Stimulated activated CD8-positive, alpha-beta memory T cell treated with anti-CD3 and anti-CD28 coated beads, Interleukin-12 subunit alpha, Interleukin-12 subunit beta, amount 100 ng/mL, for 24 hours (primary cell): ENCODE measurements around the gene BRAP.
"Not testable (repeated sequence)": the region's sequence is repeated elsewhere in the genome, so short reads cannot be mapped to it uniquely, and the experiment has no call there.

Experiments
- DNase-seq: peaks from one replicate; pipeline ENCODE4 v3.0.0-alpha.2; 2020; ENCODE audit errors: extremely low read depth

The BRAP gene, protein sequence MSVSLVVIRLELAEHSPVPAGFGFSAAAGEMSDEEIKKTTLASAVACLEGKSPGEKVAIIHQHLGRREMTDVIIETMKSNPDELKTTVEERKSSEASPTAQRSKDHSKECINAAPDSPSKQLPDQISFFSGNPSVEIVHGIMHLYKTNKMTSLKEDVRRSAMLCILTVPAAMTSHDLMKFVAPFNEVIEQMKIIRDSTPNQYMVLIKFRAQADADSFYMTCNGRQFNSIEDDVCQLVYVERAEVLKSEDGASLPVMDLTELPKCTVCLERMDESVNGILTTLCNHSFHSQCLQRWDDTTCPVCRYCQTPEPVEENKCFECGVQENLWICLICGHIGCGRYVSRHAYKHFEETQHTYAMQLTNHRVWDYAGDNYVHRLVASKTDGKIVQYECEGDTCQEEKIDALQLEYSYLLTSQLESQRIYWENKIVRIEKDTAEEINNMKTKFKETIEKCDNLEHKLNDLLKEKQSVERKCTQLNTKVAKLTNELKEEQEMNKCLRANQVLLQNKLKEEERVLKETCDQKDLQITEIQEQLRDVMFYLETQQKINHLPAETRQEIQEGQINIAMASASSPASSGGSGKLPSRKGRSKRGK

DNA sequence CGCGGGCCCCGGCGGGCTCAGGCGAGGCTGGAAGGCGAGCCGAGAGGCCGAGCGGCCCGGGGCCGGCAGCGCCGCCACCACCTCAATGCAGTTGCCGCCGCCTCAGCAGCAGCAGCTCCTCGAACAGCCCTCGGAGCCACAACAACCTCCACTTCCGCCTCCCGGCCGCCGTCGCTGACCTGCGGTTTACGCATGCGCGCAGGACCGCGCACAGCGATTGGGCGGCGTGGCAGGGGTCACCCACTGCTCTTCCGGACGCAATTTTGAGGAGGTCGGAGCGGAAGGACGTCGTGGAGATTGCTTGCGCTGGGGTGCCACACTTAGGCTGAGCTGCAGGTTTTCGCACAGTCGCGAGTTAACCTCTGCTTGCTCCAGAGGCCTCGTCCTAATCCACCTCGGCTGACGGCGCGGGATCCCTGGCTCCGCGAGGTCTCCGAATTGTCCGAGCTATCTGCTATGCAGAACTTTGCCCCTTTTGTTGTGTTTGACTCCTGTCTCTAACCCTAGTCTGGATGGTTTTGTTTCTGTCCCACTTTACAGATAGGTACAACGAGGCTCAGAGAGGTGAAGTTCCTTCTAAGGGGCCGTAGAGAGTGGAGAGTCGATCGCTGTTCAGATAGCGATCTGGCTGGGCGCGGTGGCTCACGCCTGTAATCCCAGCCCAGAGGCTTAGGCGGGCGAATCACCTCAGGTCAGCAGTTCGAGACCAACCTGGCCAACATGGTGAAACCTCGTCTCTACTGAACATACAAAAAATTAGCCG is at the start of gene BRAP, which contains the start of gene ACAD10:
BRAP (minus strand) TSS at position 146 of the 763 bp plus-strand sequence. CDS start 164 bp downstream, outside the sequence.
ACAD10 (plus strand) TSS at position 243 of the 763 bp plus-strand sequence. CDS start 6,657 bp downstream, outside the sequence.
- peak; percentile 82 for DNase-seq

DNA sequence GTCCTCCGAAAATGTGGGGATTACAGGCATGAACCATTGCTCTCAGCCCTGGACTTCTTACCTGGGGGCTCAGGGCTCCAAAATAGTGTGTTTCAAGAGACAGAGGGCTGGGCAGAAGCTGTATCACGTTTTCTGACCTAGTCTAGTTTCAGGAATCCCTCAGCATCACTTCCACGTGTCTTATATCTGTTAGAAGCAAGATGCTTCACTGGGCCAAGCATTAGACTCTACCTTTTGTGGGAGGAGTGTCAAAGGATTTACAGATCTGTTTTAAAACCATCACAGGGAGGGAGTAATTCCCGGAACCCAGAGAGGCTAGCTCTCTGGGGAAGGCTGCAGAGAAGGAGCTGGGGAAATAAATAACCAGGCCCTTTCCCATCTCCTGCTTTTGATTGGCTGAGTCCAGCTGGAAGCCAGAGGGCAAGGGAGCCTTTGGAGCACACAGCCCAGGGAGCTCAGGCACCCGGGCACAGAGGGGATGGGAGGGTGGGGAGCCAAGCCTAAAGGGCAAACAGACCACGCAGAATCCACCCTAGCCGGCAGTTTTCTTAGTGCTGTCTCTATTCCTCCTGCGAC is 47.7 kb upstream of the BRAP start:
- no peak for DNase-seq

DNA sequence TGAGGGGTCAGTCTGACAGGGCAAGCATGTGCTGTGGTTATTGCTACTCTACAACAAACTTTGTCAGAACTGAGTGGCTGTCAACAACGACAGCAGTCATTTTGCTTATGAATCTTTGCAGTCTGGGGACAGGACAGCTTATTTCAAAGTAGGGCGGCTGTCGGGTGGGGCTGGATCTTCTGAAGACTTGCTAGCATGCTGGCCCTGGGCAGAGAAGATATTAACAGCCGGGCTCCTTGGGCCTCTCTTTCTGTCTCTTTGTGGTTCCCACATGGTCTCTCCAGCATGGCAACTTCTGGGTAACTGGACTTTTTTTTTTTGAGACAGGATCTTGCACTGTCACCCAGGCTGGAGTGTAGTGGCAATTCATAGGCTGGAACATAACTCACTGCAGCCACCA is 47.0 kb upstream of the BRAP start:
- no peak for DNase-seq

GRCh38 chr12:111730420-111730819 is 44.7 kb upstream of the BRAP start:
- no peak for DNase-seq

GRCh38 chr12:111728795-111729194 is 43.0 kb upstream of the BRAP start:
- no peak for DNase-seq

- not testable (repeated sequence) for DNase-seq
Measured at GRCh38 chr12:111723646-111724360, 38.0 kb upstream of the BRAP start.

DNA sequence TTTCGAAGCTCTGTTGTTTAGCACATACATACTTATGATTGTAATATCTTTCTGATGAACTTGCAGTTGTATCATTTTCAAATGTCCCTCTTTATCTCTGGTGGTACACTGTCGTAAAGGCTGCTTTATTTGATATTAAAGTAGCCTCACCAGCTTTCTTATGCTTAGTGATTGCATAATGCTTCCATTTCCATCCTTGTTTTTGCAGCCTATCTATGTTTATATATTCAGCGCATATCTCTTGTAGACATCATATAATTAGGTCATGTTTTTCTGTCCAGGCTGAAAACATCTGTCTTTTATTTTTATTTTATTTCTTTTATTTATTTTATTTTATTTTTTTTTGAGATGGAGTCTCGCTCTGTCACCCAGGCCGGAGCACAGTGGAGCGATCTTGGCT is 34.7 kb upstream of the BRAP start:
- DNase-seq: no peak

- DNase-seq: not testable (repeated sequence)
Measured at GRCh38 chr12:111719316-111719715, 33.6 kb upstream of the BRAP start.

DNA sequence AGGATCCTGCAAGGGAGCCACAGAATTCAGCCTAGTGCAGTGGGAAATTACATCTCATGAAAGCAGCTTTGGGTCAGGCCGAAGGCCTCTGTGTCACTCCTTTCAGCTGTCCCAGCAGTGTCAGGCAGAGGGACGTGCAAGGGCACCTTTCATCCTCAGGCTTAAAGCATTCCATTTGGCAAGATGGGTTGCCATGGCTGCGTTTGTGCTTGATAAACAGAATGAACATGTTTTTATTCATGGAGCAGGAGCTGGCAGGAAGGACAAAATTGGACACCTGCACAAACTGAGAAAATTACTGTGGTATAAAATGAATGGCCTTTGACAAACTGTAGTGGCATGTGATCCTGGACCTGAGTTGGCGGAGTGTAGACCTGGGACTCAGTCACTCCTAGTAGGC is 29.5 kb upstream of the BRAP start:
- no peak for DNase-seq

- no peak for DNase-seq
Measured at GRCh38 chr12:111706145-111706544, 20.4 kb upstream of the BRAP start.

DNA sequence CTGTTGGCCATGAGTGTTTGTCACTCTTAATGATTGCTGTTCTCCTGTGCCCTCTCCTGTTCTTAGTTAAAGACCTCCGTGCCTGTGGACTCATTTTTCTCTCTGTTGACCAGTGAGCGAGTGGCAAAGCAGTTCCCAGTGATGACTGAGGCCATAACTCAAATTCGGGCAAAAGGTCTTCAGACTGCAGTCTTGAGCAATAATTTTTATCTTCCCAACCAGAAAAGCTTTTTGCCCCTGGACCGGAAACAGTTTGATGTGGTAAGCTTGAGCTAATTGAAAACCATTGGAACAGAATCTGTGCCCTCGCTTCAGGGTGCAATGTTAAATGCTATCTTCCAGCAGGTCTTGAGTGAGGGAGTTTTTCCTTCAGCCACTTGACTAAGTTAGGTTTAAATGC is 19.9 kb upstream of the BRAP start:
- DNase-seq: no peak

DNA sequence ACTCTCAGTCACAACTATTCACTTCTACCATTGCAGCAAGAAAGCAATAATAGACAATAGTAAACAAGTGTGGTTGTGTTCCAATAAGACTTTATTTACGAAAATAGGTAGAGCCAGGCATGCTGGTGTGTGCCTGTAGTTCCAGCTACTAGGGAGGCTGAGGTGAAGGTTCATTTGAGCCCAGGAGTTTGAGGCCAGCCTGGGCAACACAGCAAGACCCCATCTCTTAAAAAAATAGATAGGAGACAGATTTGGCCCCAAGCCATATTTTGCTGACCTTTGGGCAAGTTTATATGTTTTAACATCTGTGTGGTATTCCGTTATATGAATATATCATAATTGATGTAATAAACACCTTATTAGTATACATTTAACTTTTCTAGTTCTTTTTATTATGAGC is 14.2 kb upstream of the BRAP start:
- no peak for DNase-seq

DNA sequence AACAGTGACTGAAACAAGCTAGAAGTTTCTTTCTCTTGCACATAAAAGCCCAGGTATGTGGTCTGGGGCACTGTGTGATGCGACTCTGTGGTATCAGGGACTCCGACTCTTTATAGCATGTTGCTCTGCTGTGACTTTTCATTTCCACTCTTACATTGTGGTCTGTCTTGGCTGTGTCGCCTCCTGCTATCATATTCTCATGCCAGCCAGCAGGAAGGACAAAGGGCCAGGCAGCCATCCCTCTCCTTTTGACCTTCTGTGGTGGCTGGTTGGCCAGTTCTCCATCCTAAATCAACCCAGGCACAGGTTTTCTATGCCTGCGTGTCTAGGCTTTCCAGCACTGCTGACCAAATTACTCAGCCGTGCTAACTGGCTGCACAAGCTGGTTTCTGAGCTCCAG is 8.1 kb upstream of the BRAP start:
- DNase-seq: no peak

DNA sequence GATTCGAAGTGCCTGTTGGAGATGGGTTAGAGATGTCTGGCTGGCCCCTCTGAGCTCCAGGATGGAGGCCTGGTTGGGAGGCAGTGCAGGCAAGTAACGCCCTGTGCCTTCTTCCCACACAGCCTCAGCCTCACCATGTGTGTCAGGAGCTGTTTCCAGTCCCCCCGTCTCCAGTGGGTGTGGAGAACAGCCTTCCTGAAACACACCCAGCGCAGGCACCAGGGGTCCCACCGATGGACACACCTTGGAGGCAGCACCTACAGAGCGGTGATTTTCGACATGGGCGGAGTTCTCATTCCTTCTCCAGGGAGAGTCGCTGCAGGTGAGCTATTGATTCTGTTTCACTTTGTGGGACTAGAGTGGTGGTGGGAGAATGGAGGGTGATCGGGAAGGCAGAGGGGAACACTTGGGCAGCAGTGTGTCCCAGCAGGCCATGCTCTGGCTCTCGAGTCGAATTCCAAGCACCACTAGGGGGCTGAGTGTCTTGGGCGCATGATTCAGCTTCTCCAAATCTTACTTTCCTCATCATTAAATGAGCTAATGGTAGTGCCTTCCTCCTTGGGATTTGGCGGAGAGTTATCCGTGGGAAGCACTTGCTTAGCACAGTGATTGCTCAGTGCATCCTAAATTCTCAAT is 6.9 kb upstream of the BRAP start:
- DNase-seq: no peak

- DNase-seq: no peak
Measured at GRCh38 chr12:111691262-111691661, 5.5 kb upstream of the BRAP start.

DNA sequence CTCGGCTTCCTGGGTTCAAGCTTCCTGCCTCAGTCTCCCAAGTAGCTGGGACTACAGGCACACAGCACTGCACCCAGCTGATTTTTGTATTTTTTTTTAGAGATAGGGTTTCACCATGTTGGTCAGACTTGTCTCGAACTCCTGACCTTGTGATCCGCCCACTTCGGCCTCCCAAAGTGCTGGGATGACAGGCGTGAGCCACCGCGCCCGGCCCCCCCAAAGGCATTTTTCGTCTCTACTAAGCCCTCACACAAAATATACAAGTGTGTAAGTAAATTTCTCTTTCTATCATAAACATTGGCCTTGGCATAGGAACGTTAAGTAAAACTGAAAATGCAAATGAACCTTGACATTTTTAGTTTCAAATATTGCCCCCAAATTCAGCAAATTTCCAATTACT is 2.2 kb upstream of the BRAP start:
- no peak for DNase-seq

DNA sequence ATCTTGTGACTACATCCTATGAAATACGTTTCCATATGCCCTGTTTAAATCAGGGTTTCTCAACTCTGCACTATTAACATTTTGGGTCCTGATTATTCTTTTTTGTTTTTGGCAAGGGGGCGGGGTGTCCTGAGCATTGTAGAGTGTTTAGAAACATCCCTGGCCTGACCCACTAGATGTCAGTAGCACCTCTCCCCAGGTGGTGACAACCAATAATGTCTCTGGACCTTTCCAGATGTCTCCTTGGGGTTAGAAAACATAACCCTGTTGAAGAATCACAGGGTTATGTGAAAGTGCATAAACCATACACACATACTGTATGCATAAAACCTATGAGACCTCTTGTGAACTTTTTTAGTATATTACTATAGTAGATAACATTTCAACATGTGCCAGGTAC is 1.5 kb upstream of the BRAP start:
- no peak for DNase-seq

DNA sequence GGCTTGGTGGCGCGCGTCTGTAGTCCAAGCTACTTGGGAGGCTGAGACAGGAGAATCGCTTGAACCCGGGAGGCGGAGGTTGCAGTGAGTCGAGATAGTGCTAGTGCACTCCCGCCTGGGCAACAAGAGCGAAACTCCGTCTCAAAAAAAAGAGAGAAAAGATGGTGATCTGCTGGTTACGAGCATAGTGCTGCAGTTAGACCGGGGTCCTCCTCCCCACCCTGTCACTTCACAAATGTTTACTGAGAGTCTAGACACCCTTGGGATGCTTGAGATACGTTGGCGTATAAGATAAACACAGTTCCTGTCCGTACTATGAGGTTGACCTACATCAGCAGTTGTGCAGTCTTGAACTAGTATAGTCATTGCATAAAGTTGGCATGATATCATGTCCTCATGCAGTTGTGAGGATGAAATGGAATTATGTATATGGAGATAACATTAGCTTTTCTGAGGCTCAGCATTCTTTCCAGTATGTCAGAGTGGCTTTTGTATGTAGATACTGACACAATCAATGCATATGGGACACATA is 884 bp upstream of the BRAP start:
- DNase-seq: no peak

GRCh38 chr12:111685322-111685810 is 390 bp downstream of the BRAP start:
- no peak for DNase-seq

GRCh38 chr12:111684485-111685198 is 1.1 kb downstream of the BRAP start:
- not testable (repeated sequence) for DNase-seq
